Nephron (organoid): ENCODE measurements around the gene UBE2F.
"Not testable (repeated sequence)": the region's sequence is repeated elsewhere in the genome, so short reads cannot be mapped to it uniquely, and the experiment has no call there.

Source experiments
- H3K27ac Mint-ChIP-seq, 3 experiments: 2 replicates each; pipeline ENCODE4 v1.8.0; 2020; ENCODE audit warnings: mixed read lengths in 3 of 3, mild to moderate bottlenecking in 2 of 3, moderate library complexity in 1 of 3
- H3K27me3 Mint-ChIP-seq: 2 replicates; pipeline ENCODE4 v1.8.0; 2021; ENCODE audit warnings: low read depth, mild to moderate bottlenecking, moderate library complexity, mixed read lengths
- H3K36me3 Mint-ChIP-seq: 2 replicates; pipeline ENCODE4 v1.8.0; 2020; ENCODE audit warnings: low read depth, mixed read lengths
- H3K4me1 Mint-ChIP-seq: 2 replicates; pipeline ENCODE4 v1.8.0; 2020; ENCODE audit warnings: mixed read lengths
- H3K4me3 Mint-ChIP-seq, 3 experiments: 2 replicates each; pipeline ENCODE4 v1.8.0; 2020; ENCODE audit warnings: mild to moderate bottlenecking in 3 of 3, mixed read lengths in 3 of 3, moderate library complexity in 2 of 3
- H3K9me3 Mint-ChIP-seq: 2 replicates; pipeline ENCODE4 v1.8.0; 2020; ENCODE audit warnings: mixed read lengths
- TF ChIP-seq, protein P1 (sequence below), 3 experiments: fragments of 200-600 bp; sonication (generic); IDR thresholded peaks; one replicate each; pipeline ENCODE4 v1.5.0; 2021; ENCODE audit warnings: antibody characterized with exemption in 3 of 3; ENCODE audit not compliant: unreplicated experiment in 3 of 3

Gene UBE2F

DNA sequence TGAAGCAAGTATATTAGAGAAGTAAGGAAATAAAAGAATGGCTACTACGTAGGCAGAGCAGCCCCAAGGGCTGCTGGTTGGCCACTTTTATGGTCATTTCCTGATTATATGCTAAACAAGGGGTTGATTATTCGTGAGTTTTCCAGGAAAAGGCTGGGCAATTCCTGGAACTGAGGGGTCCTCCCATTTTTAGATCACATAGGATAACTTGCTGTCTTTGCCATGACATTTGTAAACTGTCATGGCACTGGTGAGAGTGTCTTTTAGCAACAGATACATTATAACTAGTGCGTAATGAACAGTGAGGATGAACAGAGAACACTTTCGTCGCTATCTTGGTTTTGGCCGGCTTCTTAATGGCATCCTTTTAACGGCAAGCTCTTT lies 2.6 kb upstream of the UBE2F start:
- Mint-ChIP-seq H3K9me3 (peaks cover 3% of the 10 kb centered on the region), H3K36me3 (no peaks in the 10 kb centered on the region), H3K4me3 (peak overlapping the region in 2 of 3 experiments; percentile 11 to 53), H3K4me1 (peaks cover 18% of the 10 kb centered on the region), H3K27ac (no peak overlapping the region), H3K27me3 (peaks cover 4% of the 10 kb centered on the region)
- TF ChIP-seq, protein P1, sequence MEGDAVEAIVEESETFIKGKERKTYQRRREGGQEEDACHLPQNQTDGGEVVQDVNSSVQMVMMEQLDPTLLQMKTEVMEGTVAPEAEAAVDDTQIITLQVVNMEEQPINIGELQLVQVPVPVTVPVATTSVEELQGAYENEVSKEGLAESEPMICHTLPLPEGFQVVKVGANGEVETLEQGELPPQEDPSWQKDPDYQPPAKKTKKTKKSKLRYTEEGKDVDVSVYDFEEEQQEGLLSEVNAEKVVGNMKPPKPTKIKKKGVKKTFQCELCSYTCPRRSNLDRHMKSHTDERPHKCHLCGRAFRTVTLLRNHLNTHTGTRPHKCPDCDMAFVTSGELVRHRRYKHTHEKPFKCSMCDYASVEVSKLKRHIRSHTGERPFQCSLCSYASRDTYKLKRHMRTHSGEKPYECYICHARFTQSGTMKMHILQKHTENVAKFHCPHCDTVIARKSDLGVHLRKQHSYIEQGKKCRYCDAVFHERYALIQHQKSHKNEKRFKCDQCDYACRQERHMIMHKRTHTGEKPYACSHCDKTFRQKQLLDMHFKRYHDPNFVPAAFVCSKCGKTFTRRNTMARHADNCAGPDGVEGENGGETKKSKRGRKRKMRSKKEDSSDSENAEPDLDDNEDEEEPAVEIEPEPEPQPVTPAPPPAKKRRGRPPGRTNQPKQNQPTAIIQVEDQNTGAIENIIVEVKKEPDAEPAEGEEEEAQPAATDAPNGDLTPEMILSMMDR (IDR thresholded peaks at IDR 0.05; ENCODE audit: unreplicated experiment in 3 of 3) = no peak

DNA sequence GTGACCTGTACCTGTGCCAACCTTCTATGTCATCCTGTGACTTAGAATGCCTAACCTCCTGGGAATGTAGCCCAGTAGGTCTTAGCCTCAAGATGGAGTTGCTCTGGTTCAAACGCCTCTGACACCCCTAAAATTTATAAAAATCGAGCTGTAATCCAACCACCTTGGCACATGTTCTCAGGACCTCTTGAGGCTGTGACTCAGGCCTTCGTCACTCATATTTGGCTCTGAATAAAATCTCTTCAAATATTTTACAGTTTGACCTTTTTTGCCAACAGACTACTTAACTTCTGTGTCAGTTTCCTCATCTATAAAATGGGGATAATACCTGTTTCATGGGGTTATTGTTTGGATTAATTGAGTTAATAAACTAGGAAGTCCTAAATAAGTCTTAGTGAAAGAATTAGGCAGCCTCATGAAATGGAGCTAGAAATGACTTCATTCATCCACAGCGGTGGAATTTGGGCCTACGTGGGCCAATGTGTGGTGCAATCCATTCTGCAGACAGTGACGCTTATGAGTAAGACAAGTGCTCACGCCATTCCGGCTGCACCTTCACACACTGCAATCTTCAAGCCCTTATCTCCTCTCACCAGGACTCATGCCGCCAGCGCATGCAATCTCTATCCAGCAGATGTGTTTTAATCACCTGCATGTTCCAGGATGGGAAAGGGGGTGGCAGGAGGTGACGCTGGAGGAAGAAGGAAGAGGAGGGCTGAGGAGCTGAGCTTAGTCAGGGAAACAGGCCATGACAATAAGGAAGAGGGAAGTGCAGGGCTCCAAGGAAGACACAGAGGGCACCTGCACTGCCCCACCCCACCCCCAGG lies 2.0 kb upstream of the UBE2F start:
- Mint-ChIP-seq H3K27ac (no peak overlapping the region), H3K9me3 (peaks cover 3% of the 10 kb centered on the region), H3K4me1 (peaks cover 24% of the 10 kb centered on the region), H3K27me3 (no peaks in the 10 kb centered on the region), H3K4me3 (peak overlapping the region; percentile 65 to 80 (median 68)), H3K36me3 (no peaks in the 10 kb centered on the region)
- TF ChIP-seq, protein P1 (IDR thresholded peaks at IDR 0.05; ENCODE audit: unreplicated experiment in 3 of 3) = no peak

DNA sequence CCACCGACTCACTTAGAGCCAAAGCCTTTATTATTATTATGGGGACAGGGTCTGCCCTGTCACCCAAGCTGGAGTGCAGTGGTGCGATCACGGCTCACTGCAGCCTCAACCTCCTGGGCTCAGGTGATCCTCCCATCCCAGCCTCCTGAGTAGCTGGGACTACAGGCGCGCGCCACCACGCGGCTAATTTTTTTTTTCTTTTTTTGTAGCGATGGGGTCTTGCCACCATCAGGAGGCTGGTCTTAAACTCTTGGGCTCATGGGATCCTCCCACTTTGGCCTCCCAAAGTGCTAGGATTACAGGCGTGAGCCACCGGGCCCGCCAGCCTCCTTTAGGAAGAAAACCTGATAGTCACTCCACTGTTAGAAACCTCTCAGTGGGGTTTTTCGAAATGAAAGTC lies 970 bp upstream of the UBE2F start:
- not testable (repeated sequence) for H3K36me3 Mint-ChIP-seq, H3K27me3 Mint-ChIP-seq, H3K9me3 Mint-ChIP-seq
- Mint-ChIP-seq H3K4me3 (peak overlapping the region; percentile 86 to 93 (median 91)), H3K4me1 (peaks cover 30% of the 10 kb centered on the region), H3K27ac (peak overlapping the region in 2 of 3 experiments; percentile 59 to 89)

DNA sequence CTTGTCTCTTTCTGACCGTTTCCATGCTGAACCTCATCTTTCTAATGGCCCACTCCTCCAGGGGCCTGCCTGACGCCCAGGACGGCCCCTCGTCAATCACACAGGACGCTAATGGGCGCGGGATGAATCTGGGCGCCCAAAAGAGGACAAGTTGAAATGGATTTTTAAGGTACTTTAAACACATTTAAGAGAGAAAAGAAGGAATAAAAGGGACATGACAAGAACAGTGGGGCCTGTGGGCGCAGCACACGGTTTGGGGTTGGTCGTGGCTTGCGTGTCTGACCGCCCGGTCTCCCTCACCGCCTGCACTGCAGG lies 607 bp upstream of the UBE2F start:
- Mint-ChIP-seq H3K9me3 (peaks cover 3% of the 10 kb centered on the region), H3K4me1 (peaks cover 30% of the 10 kb centered on the region), H3K27me3 (no peaks in the 10 kb centered on the region), H3K27ac (peak overlapping the region in 2 of 3 experiments; percentile 59 to 89), H3K36me3 (no peaks in the 10 kb centered on the region), H3K4me3 (peak overlapping the region; percentile 86 to 93 (median 91))
- TF ChIP-seq, protein P1 (IDR thresholded peaks at IDR 0.05; ENCODE audit: unreplicated experiment in 3 of 3) = no peak

- H3K9me3 Mint-ChIP-seq = peaks cover 1% of the 10 kb centered on the region
- H3K4me3 Mint-ChIP-seq = peak overlapping the region; percentile 83 to 93 (median 85)
- peaks cover 30% of the 10 kb centered on the region for H3K4me1 Mint-ChIP-seq
- H3K36me3 Mint-ChIP-seq = no peaks in the 10 kb centered on the region
- no peaks in the 10 kb centered on the region for H3K27me3 Mint-ChIP-seq
- TF ChIP-seq, protein P1 (IDR thresholded peaks at IDR 0.05; ENCODE audit: unreplicated experiment in 3 of 3) = no peak
- H3K27ac Mint-ChIP-seq = peak overlapping the region in 1 of 3 experiments; percentile 26
Measured at GRCh38 chr2:237967463-237967951, 693 bp downstream of the UBE2F start.

DNA sequence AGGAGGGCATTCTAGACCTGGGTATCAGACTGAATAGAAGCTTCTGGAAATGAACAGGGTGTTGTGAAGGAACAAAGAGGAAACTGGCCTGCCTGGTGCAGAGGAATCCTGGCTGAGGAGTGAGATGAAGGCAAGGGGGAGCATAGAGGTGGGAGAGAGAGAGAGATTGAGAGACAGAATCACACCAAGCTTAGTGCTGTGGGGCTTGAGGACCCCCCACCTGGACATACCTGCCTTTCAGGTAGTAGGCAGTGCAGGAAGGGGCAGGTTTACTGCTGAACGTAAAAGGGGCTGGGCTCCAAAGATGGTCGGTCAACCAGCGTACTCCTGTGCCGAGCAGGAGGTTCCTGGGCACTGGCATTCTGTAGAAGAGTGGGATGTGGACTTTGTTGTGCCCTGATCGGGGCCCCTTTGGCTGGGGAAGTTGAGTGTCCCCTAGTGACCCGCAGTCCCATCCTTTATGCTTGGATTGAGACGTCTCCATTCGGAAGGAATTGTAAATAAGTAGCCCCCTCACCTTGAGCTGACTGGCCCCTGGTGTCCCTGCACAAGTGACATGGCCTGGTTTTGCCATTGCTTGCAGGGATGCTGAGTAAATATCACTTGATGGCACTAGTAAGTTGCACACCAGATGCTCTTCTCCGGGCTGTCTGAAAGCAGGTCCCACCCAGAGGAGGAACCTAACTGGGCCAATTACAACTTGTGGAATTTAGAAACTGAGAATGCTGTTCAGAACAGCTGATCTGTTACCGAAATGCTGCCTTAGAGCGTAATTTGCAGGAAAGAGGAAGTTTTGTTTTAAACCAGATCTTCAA lies 1.4 kb downstream of the UBE2F start:
- Mint-ChIP-seq H3K36me3 (peaks cover 1% of the 10 kb centered on the region), H3K4me1 (peaks cover 30% of the 10 kb centered on the region), H3K27me3 (no peaks in the 10 kb centered on the region), H3K4me3 (peak overlapping the region; percentile 83 to 93 (median 85)), H3K9me3 (no peaks in the 10 kb centered on the region), H3K27ac (peak overlapping the region; percentile 26 to 41 (median 40))
- TF ChIP-seq, protein P1 (IDR thresholded peaks at IDR 0.05; ENCODE audit: unreplicated experiment in 3 of 3) = no peak
